SU-DHL-6 (cell line): ENCODE measurements around the gene ARL8A.

Experiments used
- CTCF ChIP-seq: fragments of 200-600 bp; sonication (generic); IDR thresholded peaks from one replicate; pipeline ENCODE4 v1.5.1; 2017; ENCODE audit warnings: antibody characterized with exemption, mild to moderate bottlenecking, low read length, moderate library complexity; ENCODE audit not compliant: insufficient read depth, poor library complexity, severe bottlenecking
- EZH2phosphoT487 ChIP-seq: fragments of 200-600 bp; sonication (generic), shearing (Covaris generic); conservative IDR thresholded peaks from 2 replicates; pipeline ENCODE4 v1.6.1; 2018; ENCODE audit warnings: mild to moderate bottlenecking, antibody characterized with exemption, low read length, moderate library complexity, mixed read lengths

- no peak for TF ChIP-seq EZH2phosphoT487
- TF ChIP-seq CTCF, result no peak
These were observed 16.5 kb downstream of the ARL8A start for GRCh38 chr1:202127836-202128622.
